Measurements from ENCODE around the gene PPFIA2. TPM values are rescaled to one million over a fixed set of nuclear protein-coding genes. Genes with fewer than 3 reads are reported as not detected.

Gene PPFIA2
- total RNA-seq, 5 donors from 2014 or later (not counting 1 experiment from before 2014, with no cell fraction given) = not detected

GRCh38 chr12:81339071-81339470 is 420.1 kb downstream of the PPFIA2 start:
- Mint-ChIP-seq H3K4me3 (no peak overlapping the region), H3K27ac (no peak overlapping the region), H3K36me3 (no peaks in the 10 kb centered on the region), H3K9me3 (peaks cover 0 to 9% (median 0%) of the 10 kb centered on the region in 3 donors), H3K4me1 (no peaks in the 10 kb centered on the region), H3K27me3 (no peaks in the 10 kb centered on the region)
- no peak for ATAC-seq (replicated peaks in 1 of 4)
- DNase-seq = no peak
- Histone ChIP-seq H3K27me3 (replicated peaks in 1 of 2; ENCODE audit: control insufficient read depth in 2 of 2, extremely low read depth in 1 of 2, insufficient read depth in 2 of 2, low read length in 1 of 2) (no peaks in the 10 kb centered on the region), H3K27ac (ENCODE audit: low read length) (no peak overlapping the region), H3K4me1 (ENCODE audit: control insufficient read depth in 1 of 2, extremely low read depth in 1 of 2, insufficient read depth in 2 of 2, low read length in 2 of 2) (no peaks in the 10 kb centered on the region), H3K9me3 (no peaks in the 10 kb centered on the region), H3K36me3 (ENCODE audit: control insufficient read depth in 2 of 2, extremely low read depth in 1 of 2, insufficient read depth in 1 of 2, low read length in 1 of 2) (no peaks in the 10 kb centered on the region), H3K4me3 (ENCODE audit: control insufficient read depth in 1 of 2, extremely low read depth in 1 of 2, low read length in 1 of 2) (no peak overlapping the region)
- ChIA-PET CTCF (no interaction called here), POLR2A (no interaction called here)
- WGBS (ENCODE audit: insufficient coverage) = no CpG with 5 or more reads among the region's 4 CpGs

- Mint-ChIP-seq H3K4me3 (no peak overlapping the region), H3K4me1 (no peaks in the 10 kb centered on the region), H3K27me3 (no peaks in the 10 kb centered on the region), H3K36me3 (no peaks in the 10 kb centered on the region), H3K9me3 (peaks cover 0 to 9% (median 0%) of the 10 kb centered on the region in 3 donors), H3K27ac (no peak overlapping the region)
- DNase-seq (no peak), ATAC-seq (replicated peaks in 1 of 4) (no peak)
- Histone ChIP-seq H3K4me1 (ENCODE audit: control insufficient read depth in 1 of 2, extremely low read depth in 1 of 2, insufficient read depth in 2 of 2, low read length in 2 of 2) (no peaks in the 10 kb centered on the region), H3K4me3 (ENCODE audit: control insufficient read depth in 1 of 2, extremely low read depth in 1 of 2, low read length in 1 of 2) (no peak overlapping the region), H3K27me3 (replicated peaks in 1 of 2; ENCODE audit: control insufficient read depth in 2 of 2, extremely low read depth in 1 of 2, insufficient read depth in 2 of 2, low read length in 1 of 2) (no peaks in the 10 kb centered on the region), H3K27ac (ENCODE audit: low read length) (no peak overlapping the region), H3K36me3 (ENCODE audit: control insufficient read depth in 2 of 2, extremely low read depth in 1 of 2, insufficient read depth in 1 of 2, low read length in 1 of 2) (no peaks in the 10 kb centered on the region), H3K9me3 (no peaks in the 10 kb centered on the region)
- POLR2A ChIA-PET = no interaction called here
- no CpG with 5 or more reads among the region's 2 CpGs for WGBS (ENCODE audit: insufficient coverage)
- CTCF ChIA-PET = no interaction called here
These were observed 421.3 kb downstream of the PPFIA2 start for GRCh38 chr12:81337886-81338285.

GRCh38 chr12:81333812-81334211 is 425.3 kb downstream of the PPFIA2 start:
- H3K36me3 Mint-ChIP-seq = no peaks in the 10 kb centered on the region
- CTCF ChIA-PET = no interaction called here
- Histone ChIP-seq H3K27me3 (replicated peaks in 1 of 2; ENCODE audit: control insufficient read depth in 2 of 2, extremely low read depth in 1 of 2, insufficient read depth in 2 of 2, low read length in 1 of 2) (no peaks in the 10 kb centered on the region), H3K27ac (ENCODE audit: low read length) (no peak overlapping the region), H3K4me3 (ENCODE audit: control insufficient read depth in 1 of 2, extremely low read depth in 1 of 2, low read length in 1 of 2) (no peak overlapping the region), H3K36me3 (ENCODE audit: control insufficient read depth in 2 of 2, extremely low read depth in 1 of 2, insufficient read depth in 1 of 2, low read length in 1 of 2) (no peaks in the 10 kb centered on the region), H3K4me1 (ENCODE audit: control insufficient read depth in 1 of 2, extremely low read depth in 1 of 2, insufficient read depth in 2 of 2, low read length in 2 of 2) (no peaks in the 10 kb centered on the region), H3K9me3 (no peaks in the 10 kb centered on the region)
- no peaks in the 10 kb centered on the region for H3K4me1 Mint-ChIP-seq
- H3K4me3 Mint-ChIP-seq = no peak overlapping the region
- H3K9me3 Mint-ChIP-seq = peaks cover 3 to 14% (median 4%) of the 10 kb centered on the region in 3 donors
- DNase-seq = no peak
- 60% methylated on average over 1 of the region's 2 CpGs for WGBS (ENCODE audit: insufficient coverage)
- no peak for ATAC-seq (replicated peaks in 1 of 4)
- no peak overlapping the region for H3K27ac Mint-ChIP-seq
- POLR2A ChIA-PET = no interaction called here
- H3K27me3 Mint-ChIP-seq = no peaks in the 10 kb centered on the region

GRCh38 chr12:81332054-81332453 is 427.1 kb downstream of the PPFIA2 start:
- H3K4me1 Mint-ChIP-seq = no peaks in the 10 kb centered on the region

GRCh38 chr12:81330480-81330879 is 428.7 kb downstream of the PPFIA2 start:
- no peak for ATAC-seq (replicated peaks in 1 of 4)
- Histone ChIP-seq H3K9me3 (no peaks in the 10 kb centered on the region), H3K36me3 (ENCODE audit: control insufficient read depth in 2 of 2, extremely low read depth in 1 of 2, insufficient read depth in 1 of 2, low read length in 1 of 2) (no peaks in the 10 kb centered on the region), H3K27me3 (replicated peaks in 1 of 2; ENCODE audit: control insufficient read depth in 2 of 2, extremely low read depth in 1 of 2, insufficient read depth in 2 of 2, low read length in 1 of 2) (no peaks in the 10 kb centered on the region), H3K27ac (ENCODE audit: low read length) (no peak overlapping the region), H3K4me3 (ENCODE audit: control insufficient read depth in 1 of 2, extremely low read depth in 1 of 2, low read length in 1 of 2) (no peak overlapping the region), H3K4me1 (ENCODE audit: control insufficient read depth in 1 of 2, extremely low read depth in 1 of 2, insufficient read depth in 2 of 2, low read length in 2 of 2) (no peaks in the 10 kb centered on the region)
- no peak for DNase-seq
- Mint-ChIP-seq H3K36me3 (no peaks in the 10 kb centered on the region), H3K27me3 (no peaks in the 10 kb centered on the region), H3K9me3 (peaks cover 3 to 14% (median 4%) of the 10 kb centered on the region in 3 donors), H3K4me1 (no peaks in the 10 kb centered on the region), H3K4me3 (no peak overlapping the region), H3K27ac (no peak overlapping the region)
- POLR2A ChIA-PET = no interaction called here
- CTCF ChIA-PET = no interaction called here
- WGBS (ENCODE audit: insufficient coverage) = no CpG with 5 or more reads among the region's 1 CpG

More at GRCh38 chr12:81332054-81332453, 427.1 kb downstream of the PPFIA2 start:
- H3K27ac ChIP-seq (ENCODE audit: low read length) = no peak overlapping the region
- H3K27me3 ChIP-seq (replicated peaks in 1 of 2; ENCODE audit: control insufficient read depth in 2 of 2, extremely low read depth in 1 of 2, insufficient read depth in 2 of 2, low read length in 1 of 2) = no peaks in the 10 kb centered on the region
- no peaks in the 10 kb centered on the region for H3K9me3 ChIP-seq
- ATAC-seq (replicated peaks in 1 of 4) (no peak), DNase-seq (no peak)
- no CpG with 5 or more reads among the region's 4 CpGs for WGBS (ENCODE audit: insufficient coverage)
- no peak overlapping the region for H3K4me3 ChIP-seq (ENCODE audit: control insufficient read depth in 1 of 2, extremely low read depth in 1 of 2, low read length in 1 of 2)
- no peaks in the 10 kb centered on the region for H3K4me1 ChIP-seq (ENCODE audit: control insufficient read depth in 1 of 2, extremely low read depth in 1 of 2, insufficient read depth in 2 of 2, low read length in 2 of 2)
- H3K27ac Mint-ChIP-seq = no peak overlapping the region
- CTCF ChIA-PET = no interaction called here
- POLR2A ChIA-PET = no interaction called here
- no peak overlapping the region for H3K4me3 Mint-ChIP-seq
- H3K36me3 Mint-ChIP-seq = no peaks in the 10 kb centered on the region
- H3K9me3 Mint-ChIP-seq = peaks cover 3 to 14% (median 4%) of the 10 kb centered on the region in 3 donors
- no peaks in the 10 kb centered on the region for H3K36me3 ChIP-seq (ENCODE audit: control insufficient read depth in 2 of 2, extremely low read depth in 1 of 2, insufficient read depth in 1 of 2, low read length in 1 of 2)
- no peaks in the 10 kb centered on the region for H3K27me3 Mint-ChIP-seq

GRCh38 chr12:81329085-81329484 is 430.1 kb downstream of the PPFIA2 start:
- Histone ChIP-seq H3K4me3 (ENCODE audit: control insufficient read depth in 1 of 2, extremely low read depth in 1 of 2, low read length in 1 of 2) (no peak overlapping the region), H3K4me1 (ENCODE audit: control insufficient read depth in 1 of 2, extremely low read depth in 1 of 2, insufficient read depth in 2 of 2, low read length in 2 of 2) (no peaks in the 10 kb centered on the region), H3K27me3 (replicated peaks in 1 of 2; ENCODE audit: control insufficient read depth in 2 of 2, extremely low read depth in 1 of 2, insufficient read depth in 2 of 2, low read length in 1 of 2) (no peaks in the 10 kb centered on the region), H3K27ac (ENCODE audit: low read length) (no peak overlapping the region), H3K9me3 (no peaks in the 10 kb centered on the region), H3K36me3 (ENCODE audit: control insufficient read depth in 2 of 2, extremely low read depth in 1 of 2, insufficient read depth in 1 of 2, low read length in 1 of 2) (no peaks in the 10 kb centered on the region)
- Mint-ChIP-seq H3K27ac (no peak overlapping the region), H3K36me3 (no peaks in the 10 kb centered on the region), H3K9me3 (peaks cover 3 to 5% (median 4%) of the 10 kb centered on the region in 3 donors), H3K27me3 (no peaks in the 10 kb centered on the region), H3K4me3 (no peak overlapping the region), H3K4me1 (no peaks in the 10 kb centered on the region)
- ATAC-seq (replicated peaks in 1 of 4) (no peak), DNase-seq (no peak)
- CTCF ChIA-PET = interaction anchor here in 1 of 2 donors (0.7 kb wide), 1 partner anchor 9 kb away, joined by 3 read pairs; no protein-coding TSS in a partner anchor
- WGBS (ENCODE audit: insufficient coverage) = 67% methylated on average over 1 of the region's 2 CpGs
- POLR2A ChIA-PET = no interaction called here

GRCh38 chr12:81327425-81327824 is 431.7 kb downstream of the PPFIA2 start:
- Histone ChIP-seq H3K27me3 (replicated peaks in 1 of 2; ENCODE audit: control insufficient read depth in 2 of 2, extremely low read depth in 1 of 2, insufficient read depth in 2 of 2, low read length in 1 of 2) (no peaks in the 10 kb centered on the region), H3K27ac (ENCODE audit: low read length) (no peak overlapping the region), H3K4me1 (ENCODE audit: control insufficient read depth in 1 of 2, extremely low read depth in 1 of 2, insufficient read depth in 2 of 2, low read length in 2 of 2) (no peaks in the 10 kb centered on the region), H3K36me3 (ENCODE audit: control insufficient read depth in 2 of 2, extremely low read depth in 1 of 2, insufficient read depth in 1 of 2, low read length in 1 of 2) (no peaks in the 10 kb centered on the region), H3K9me3 (no peaks in the 10 kb centered on the region), H3K4me3 (ENCODE audit: control insufficient read depth in 1 of 2, extremely low read depth in 1 of 2, low read length in 1 of 2) (no peak overlapping the region)
- Mint-ChIP-seq H3K4me1 (no peaks in the 10 kb centered on the region), H3K27ac (no peak overlapping the region), H3K36me3 (no peaks in the 10 kb centered on the region), H3K9me3 (peaks cover 3 to 6% (median 5%) of the 10 kb centered on the region in 3 donors), H3K27me3 (no peaks in the 10 kb centered on the region), H3K4me3 (no peak overlapping the region)
- ChIA-PET CTCF (no interaction called here), POLR2A (interaction anchor here in 1 of 2 donors (0.5 kb wide), 1 partner anchor 149 kb away, joined by 14 read pairs; no protein-coding TSS in a partner anchor)
- DNase-seq (no peak), ATAC-seq (replicated peaks in 1 of 4) (no peak)
